OCI-LY1 (cell line): ENCODE data around the gene MAP3K3.

Experiments
- H2AFZ ChIP-seq: fragments of 200-600 bp; sonication (generic), shearing (Covaris generic); 2 replicates; pipeline ENCODE4 v1.6.0; 2014; ENCODE audit warnings: antibody characterized with exemption, mild to moderate bottlenecking, low read length
- H3F3A ChIP-seq: fragments of 200-600 bp; sonication (generic), shearing (Covaris generic); 2 replicates; pipeline ENCODE4 v1.6.0; 2014; ENCODE audit warnings: mild to moderate bottlenecking, antibody characterized with exemption, low read length, moderate library complexity; ENCODE audit not compliant: insufficient read depth
- H3K27ac ChIP-seq: fragments of 200-600 bp; sonication (generic); 2 replicates; pipeline ENCODE4 v1.5.1; 2014; ENCODE audit warnings: low read length, mixed run types, mild to moderate bottlenecking, low read depth; ENCODE audit not compliant: poor library complexity, severe bottlenecking
- H3K27me3 ChIP-seq: fragments of 200-600 bp; sonication (generic); 2 replicates; pipeline ENCODE4 v1.6.0; 2014; ENCODE audit warnings: antibody characterized with exemption, mild to moderate bottlenecking, low read length, moderate library complexity; ENCODE audit not compliant: insufficient read depth
- H3K36me3 ChIP-seq: fragments of 200-600 bp; sonication (generic); 2 replicates; pipeline ENCODE4 v1.6.1; 2014; ENCODE audit warnings: mild to moderate bottlenecking, antibody characterized with exemption, low read length, moderate library complexity, mixed read lengths; ENCODE audit not compliant: insufficient read depth
- H3K4me1 ChIP-seq: fragments of 200-600 bp; sonication (generic); 2 replicates; pipeline ENCODE4 v1.5.1; 2014; ENCODE audit warnings: mild to moderate bottlenecking, low read length, moderate library complexity; ENCODE audit not compliant: insufficient read depth, severe bottlenecking
- H3K4me2 ChIP-seq: fragments of 200-600 bp; sonication (generic), shearing (Covaris generic); 2 replicates; pipeline ENCODE4 v1.6.1; 2014; ENCODE audit warnings: low read length
- H3K4me3 ChIP-seq: fragments of 200-600 bp; sonication (generic); 2 replicates; pipeline ENCODE4 v1.5.1; 2014; ENCODE audit warnings: low read length, low read depth, mild to moderate bottlenecking, mixed read lengths; ENCODE audit not compliant: poor library complexity, severe bottlenecking
- H3K79me2 ChIP-seq: fragments of 200-600 bp; shearing (Covaris generic); 2 replicates; pipeline ENCODE4 v1.6.1; 2016; ENCODE audit warnings: mixed run types, low read length, mixed read lengths; ENCODE audit not compliant: insufficient read depth
- H3K9ac ChIP-seq: fragments of 200-600 bp; sonication (generic), shearing (Covaris generic); 2 replicates; pipeline ENCODE4 v1.6.1; 2014; ENCODE audit warnings: mild to moderate bottlenecking, low read length, mixed read lengths
- H3K9me2 ChIP-seq: fragments of 200-600 bp; sonication (generic), shearing (Covaris generic); 2 replicates; pipeline ENCODE4 v1.6.1; 2014; ENCODE audit warnings: low read depth, mild to moderate bottlenecking, low read length, mixed read lengths
- H3K9me3 ChIP-seq: fragments of 200-600 bp; shearing (Covaris generic); 2 replicates; pipeline ENCODE4 v1.6.1; 2014; ENCODE audit warnings: low read length, mixed read lengths
- H4K20me1 ChIP-seq: fragments of 200-600 bp; sonication (generic), shearing (Covaris generic); 2 replicates; pipeline ENCODE4 v1.6.0; 2016; ENCODE audit warnings: mild to moderate bottlenecking, low read length; ENCODE audit not compliant: insufficient read depth
- EZH2 ChIP-seq: fragments of 200-600 bp; sonication (generic), shearing (Covaris generic); IDR thresholded peaks from 2 replicates; pipeline ENCODE4 v1.8.0; 2017; ENCODE audit warnings: borderline replicate concordance, mixed run types, mild to moderate bottlenecking, antibody characterized with exemption, low read length, moderate library complexity, mixed read lengths
- TF ChIP-seq, protein P1 (sequence below): fragments of 200-600 bp; sonication (generic), shearing (Covaris generic); IDR thresholded peaks from 2 replicates; pipeline ENCODE4 v1.5.1; 2017; ENCODE audit warnings: mild to moderate bottlenecking, antibody characterized with exemption, low read length, moderate library complexity, mixed read lengths

MAP3K3 gene

DNA sequence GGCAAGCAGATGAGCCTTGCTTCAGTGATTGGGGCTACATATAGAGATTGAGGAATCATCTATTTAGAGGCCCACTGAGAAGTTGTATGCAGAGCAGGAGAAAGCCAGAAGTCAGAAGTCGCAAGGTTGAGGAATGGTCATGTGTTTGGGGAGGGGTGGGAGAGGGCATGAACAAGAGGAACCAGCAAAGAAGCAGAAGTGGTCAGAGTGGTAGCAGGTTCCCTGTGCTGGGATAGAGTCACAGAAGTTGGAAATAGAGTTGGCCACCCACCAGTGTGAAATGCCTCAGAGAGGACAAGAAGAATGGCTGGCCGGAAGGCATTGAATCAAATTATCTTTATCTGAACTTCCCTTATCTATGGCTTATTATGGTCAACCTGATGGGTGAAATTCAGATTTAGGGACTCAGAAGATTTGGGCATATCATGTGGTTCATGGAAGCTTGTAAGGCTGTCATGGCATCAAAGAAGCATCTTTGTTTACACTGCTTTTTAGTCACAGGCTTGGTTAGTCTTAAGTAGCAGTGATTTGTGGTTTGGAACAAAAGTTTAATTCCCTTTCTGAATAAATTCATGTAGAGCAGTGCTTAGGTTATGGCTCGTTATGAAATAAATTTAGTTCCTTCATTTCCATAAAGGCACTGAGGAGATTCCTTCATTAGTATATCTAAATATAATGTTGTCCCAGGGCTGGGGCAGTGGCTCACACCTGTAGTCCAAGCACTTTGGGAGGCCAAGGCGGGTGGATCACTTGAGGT is 19.7 kb downstream of the MAP3K3 start:
- no peaks in the 10 kb centered on the region for H3K79me2 ChIP-seq
- no peak overlapping the region for H3K4me2 ChIP-seq
- H3K9ac ChIP-seq = no peak overlapping the region
- H3K4me1 ChIP-seq = peaks cover 11% of the 10 kb centered on the region
- no peak for TF ChIP-seq EZH2
- TF ChIP-seq, protein P1, sequence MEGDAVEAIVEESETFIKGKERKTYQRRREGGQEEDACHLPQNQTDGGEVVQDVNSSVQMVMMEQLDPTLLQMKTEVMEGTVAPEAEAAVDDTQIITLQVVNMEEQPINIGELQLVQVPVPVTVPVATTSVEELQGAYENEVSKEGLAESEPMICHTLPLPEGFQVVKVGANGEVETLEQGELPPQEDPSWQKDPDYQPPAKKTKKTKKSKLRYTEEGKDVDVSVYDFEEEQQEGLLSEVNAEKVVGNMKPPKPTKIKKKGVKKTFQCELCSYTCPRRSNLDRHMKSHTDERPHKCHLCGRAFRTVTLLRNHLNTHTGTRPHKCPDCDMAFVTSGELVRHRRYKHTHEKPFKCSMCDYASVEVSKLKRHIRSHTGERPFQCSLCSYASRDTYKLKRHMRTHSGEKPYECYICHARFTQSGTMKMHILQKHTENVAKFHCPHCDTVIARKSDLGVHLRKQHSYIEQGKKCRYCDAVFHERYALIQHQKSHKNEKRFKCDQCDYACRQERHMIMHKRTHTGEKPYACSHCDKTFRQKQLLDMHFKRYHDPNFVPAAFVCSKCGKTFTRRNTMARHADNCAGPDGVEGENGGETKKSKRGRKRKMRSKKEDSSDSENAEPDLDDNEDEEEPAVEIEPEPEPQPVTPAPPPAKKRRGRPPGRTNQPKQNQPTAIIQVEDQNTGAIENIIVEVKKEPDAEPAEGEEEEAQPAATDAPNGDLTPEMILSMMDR = no peak
- no peaks in the 10 kb centered on the region for H3K27me3 ChIP-seq
- H3F3A ChIP-seq = no peaks in the 10 kb centered on the region
- H3K9me2 ChIP-seq = no peaks in the 10 kb centered on the region
- no peaks in the 10 kb centered on the region for H3K9me3 ChIP-seq
- no peak overlapping the region for H3K4me3 ChIP-seq
- no peaks in the 10 kb centered on the region for H4K20me1 ChIP-seq
- no peak overlapping the region for H2AFZ ChIP-seq
- no peak overlapping the region for H3K27ac ChIP-seq
- H3K36me3 ChIP-seq = peaks cover under 1% of the 10 kb centered on the region; the same call in 1 of the 2 replicates

DNA sequence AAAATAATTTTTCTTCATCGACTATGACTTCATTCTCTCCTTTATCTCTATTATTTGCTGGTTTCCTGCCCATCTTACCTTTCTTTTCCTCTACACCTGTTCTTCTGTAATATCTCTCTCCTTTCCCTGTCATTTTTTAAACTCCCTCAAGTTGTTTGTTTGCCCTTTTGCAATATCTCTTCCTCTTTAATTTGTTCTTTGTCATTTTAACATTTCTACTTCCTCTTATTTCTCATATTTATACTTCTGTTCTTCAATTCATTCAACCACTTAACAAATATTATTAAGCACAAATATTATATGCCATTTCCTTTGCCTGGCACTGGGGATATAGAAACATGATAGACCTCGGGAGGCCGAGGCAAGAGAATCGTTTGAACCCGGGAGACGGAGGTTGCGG is 22.6 kb downstream of the MAP3K3 start:
- no peaks in the 10 kb centered on the region for H3K79me2 ChIP-seq
- H3F3A ChIP-seq = no peaks in the 10 kb centered on the region
- no peak overlapping the region for H3K27ac ChIP-seq
- peaks cover 12% of the 10 kb centered on the region for H3K4me1 ChIP-seq
- no peak overlapping the region for H3K4me2 ChIP-seq
- H3K9me3 ChIP-seq = no peaks in the 10 kb centered on the region
- H3K9me2 ChIP-seq = no peaks in the 10 kb centered on the region
- no peaks in the 10 kb centered on the region for H4K20me1 ChIP-seq
- TF ChIP-seq EZH2 = no peak
- TF ChIP-seq, protein P1 = no peak
- H3K36me3 ChIP-seq = peaks cover 6% of the 10 kb centered on the region; the same call in 1 of the 2 replicates
- H3K27me3 ChIP-seq = no peaks in the 10 kb centered on the region
- no peak overlapping the region for H2AFZ ChIP-seq
- H3K9ac ChIP-seq = no peak overlapping the region
- no peak overlapping the region for H3K4me3 ChIP-seq

DNA sequence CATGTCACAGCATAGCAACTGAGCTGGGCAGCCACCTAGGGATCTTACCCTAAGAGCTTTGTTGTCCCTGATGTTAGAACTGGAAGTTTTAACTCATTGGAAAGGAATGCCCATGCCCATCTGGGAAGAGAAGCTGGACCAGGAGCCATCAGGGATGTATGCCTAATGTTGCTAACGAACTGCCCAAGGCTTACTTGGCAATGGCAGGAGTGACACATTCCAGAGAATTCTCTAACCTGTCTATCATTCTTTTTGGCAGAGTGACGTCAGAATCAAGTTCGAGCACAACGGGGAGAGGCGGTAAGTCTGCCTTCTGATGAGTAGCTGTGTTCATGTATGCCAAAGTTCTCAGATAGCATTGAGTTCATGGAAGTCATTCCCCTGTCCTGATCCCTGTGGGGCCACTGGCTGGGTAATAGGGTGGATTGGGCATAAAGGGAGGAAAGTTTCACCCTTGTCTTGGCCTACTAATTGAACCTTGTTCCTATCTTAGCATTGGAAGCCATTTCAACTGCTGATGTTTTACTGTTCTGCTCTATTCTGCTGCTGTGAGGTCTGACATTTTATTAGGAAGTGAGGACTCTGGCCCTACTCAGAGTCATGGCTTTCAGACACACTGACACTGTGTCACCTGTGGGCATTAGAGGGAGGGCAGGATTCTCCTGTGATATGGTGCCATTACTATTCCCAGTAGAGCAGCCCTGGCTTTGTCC is 23.7 kb downstream of the MAP3K3 start:
- H3K4me1 ChIP-seq = peaks cover 12% of the 10 kb centered on the region
- H3K79me2 ChIP-seq = no peaks in the 10 kb centered on the region
- H3K4me2 ChIP-seq = no peak overlapping the region
- peaks cover 6% of the 10 kb centered on the region; the same call in 1 of the 2 replicates for H3K36me3 ChIP-seq
- no peaks in the 10 kb centered on the region for H3K9me2 ChIP-seq
- H3F3A ChIP-seq = no peaks in the 10 kb centered on the region
- no peak overlapping the region for H3K4me3 ChIP-seq
- no peak overlapping the region for H3K9ac ChIP-seq
- H3K27me3 ChIP-seq = no peaks in the 10 kb centered on the region
- peak overlapping the region; percentile 49 for H3K27ac ChIP-seq
- H3K9me3 ChIP-seq = no peaks in the 10 kb centered on the region
- TF ChIP-seq, protein P1 = no peak
- no peak for TF ChIP-seq EZH2
- H4K20me1 ChIP-seq = no peaks in the 10 kb centered on the region
- no peak overlapping the region for H2AFZ ChIP-seq
